ENCODE results near the gene OBP2B.
"Not testable (repeated sequence)": the region's sequence is repeated elsewhere in the genome, so short reads cannot be mapped to it uniquely, and the experiment has no call there.

OBP2B gene

GRCh38 chr9:133238272-133238850, 29.3 kb upstream of the OBP2B start:
- no peak for DNase-seq

GRCh38 chr9:133237035-133237731, 28.1 kb upstream of the OBP2B start:
- no peak for DNase-seq

DNA sequence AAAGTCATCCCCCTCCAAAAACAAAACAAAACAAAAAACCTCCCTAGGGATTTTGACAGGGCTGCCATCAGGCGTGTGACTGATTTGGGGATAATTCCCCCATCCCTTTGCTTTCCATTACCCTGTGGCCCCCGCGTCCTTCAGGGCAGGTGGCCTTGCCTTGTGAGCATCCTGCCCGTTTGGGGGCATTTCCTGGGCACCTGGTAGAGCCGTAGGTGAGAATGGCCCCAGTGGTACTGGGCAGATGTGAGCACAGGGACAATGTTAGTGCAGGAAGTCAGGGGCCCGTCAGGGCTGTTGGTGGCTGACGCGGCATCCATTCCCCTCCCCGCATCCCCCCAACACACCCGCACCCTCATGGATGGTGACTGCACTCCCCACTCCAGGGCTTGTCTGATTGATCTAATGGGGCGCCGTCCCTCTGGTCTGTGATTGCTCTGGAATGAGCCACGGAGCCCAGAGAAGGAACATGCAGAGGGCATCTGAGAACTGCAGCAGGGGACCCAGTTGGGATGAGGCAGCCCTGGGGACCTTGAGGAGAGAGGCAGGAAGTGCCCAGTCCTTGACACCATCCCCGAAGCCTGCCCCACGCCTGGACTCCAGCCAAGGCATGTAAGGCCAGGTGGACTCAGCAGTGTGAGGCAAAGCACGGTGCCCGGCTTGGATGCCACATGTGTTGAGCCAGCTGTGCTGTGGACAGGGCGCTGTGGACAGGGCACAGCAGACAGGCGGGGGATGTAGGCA, 27.4 kb upstream of the OBP2B start:
- not testable (repeated sequence) for DNase-seq

DNA sequence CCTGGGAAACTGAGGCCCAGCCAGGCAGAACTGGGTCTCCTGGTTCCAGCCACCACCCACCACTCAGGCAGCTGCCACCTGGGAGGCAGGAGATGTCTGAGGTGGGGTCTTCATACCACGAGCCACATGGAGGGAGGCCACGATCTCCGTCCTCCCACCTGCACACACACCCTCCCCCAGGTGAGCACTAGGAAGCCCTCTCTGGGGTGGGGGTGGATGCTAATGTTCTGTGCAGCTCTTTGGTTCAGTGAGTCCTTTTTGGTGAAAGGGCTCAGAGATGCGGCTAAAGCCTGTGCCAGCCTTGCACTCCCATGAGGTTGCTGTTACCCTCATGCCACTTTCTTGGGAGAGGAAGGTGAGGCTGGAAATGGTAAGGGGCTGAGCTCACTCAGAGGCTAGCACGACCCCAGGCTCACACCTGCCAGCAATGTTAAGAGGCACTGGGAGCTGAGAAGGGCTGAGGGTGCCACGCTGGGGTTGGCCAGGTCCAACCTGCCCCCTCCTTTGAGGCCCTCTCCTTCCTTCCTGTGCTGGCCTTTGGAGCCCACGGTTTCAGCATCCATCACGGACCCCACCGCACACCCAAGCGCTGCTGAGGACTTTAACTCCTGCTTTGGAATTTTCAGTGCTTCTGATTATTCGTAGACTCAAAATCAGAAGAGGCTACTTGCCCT, 26.6 kb upstream of the OBP2B start:
- DNase-seq = no peak

DNA sequence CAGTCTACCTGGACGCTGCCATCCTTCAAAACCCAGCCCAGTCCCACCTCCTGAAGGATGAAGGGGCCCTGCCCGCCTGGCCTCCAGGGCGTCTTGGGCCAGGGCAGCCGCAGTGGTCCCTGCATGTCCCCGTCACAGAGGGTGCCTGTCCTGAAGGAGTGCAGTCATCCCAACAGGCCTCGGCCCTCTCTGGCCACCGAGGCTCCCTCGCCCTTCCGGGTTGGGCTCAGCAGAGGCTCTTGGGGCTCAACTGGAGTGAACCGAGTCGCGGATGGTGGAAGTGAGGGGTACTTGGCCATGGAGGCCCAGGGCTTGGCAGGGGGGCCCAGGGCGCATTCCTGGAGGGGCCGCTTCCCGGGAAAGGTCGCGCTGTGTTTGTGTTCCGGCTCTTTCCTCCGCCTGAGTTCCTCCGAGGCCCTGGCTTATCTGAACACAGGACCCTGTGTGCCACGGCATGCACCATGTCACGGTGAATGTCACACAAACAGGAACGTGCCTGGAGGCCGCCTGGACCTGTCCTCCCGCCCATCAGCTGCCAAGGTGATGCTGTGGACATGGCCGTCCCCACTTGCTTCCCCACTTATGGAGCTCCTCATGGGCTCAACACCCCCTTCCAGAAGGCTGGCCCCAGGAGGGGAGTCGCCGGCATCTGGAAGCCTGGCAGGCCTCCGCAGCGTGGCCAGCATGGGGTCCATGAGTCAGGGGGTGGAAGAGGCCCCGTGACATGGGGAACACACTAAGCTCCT, 25.7 kb upstream of the OBP2B start:
- DNase-seq = no peak

DNA sequence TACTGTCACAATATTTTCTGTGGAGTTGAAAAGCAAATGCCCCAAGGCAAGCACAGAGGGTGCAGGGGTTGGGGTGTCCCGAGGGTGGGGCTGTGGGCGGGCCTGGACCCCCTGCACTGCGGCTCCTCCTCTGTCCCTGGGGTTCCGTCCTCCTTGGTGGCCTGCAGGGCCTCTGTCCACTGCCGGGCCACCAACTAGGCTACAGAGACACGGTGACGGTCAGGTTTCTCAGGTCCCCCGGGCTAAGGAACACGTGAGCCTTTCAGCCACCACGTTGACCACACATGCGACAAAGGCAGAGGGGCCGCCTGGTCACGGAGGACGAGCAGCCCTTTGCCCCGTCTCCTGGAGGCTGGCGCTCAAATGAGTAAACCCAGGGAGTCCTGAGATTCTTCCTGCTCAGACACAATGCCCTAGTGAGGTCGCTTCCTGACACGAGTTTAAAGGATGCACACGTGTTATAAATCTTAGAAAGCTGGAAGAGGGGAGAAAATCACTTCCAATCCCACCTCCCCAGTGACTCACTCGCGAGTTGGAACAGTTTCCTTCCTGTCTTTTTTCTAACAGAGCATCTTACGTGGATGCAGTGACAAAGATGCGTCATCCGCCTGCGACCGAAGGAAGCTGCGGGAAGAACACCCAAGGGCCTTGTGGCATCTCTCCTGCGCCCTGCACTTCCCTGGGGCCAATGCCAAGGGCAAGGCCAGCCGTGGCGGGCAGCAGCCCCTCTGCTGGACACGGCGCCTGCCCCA, 24.8 kb upstream of the OBP2B start:
- no peak for DNase-seq

- not testable (repeated sequence) for DNase-seq
These were observed 23.0 kb upstream of the OBP2B start for GRCh38 chr9:133231934-133232568.

DNA sequence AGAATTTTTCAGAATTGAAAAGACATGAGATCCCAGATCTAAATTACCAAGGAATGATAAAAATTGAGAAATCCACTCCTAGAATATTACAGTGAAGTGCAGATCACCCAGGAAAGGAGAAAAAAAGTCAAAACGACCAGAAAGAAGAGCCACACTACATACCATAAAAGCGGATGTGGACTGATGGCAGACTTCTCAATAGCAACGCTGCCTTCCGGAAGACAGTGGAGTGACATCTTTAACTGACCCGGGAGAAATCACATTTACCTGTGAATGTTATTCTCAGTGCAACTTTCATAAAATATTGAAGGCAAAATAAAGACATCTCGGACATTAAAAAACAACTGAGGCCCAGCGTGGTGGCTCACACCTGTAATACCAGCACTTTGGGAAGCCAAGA, 21.5 kb upstream of the OBP2B start:
- DNase-seq = not testable (repeated sequence)

DNA sequence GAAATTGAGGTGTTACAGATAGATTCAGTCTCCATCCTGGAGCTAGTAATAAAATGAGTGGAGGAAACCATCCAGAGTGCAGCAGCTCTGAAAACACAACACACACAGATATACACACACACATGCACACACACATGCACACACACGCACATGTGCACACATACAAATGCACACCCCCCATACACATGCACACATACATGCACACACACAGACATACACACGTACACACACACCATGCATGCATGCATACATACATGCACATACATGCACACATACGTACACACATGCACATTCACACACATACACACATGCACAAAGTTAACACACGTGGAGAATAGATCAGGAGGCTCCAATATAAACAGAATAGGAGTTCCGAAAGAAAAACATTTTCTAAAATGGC, 21.0 kb upstream of the OBP2B start:
- DNase-seq = no peak

- DNase-seq = not testable (repeated sequence)
These were observed 19.6 kb upstream of the OBP2B start for GRCh38 chr9:133228474-133229193.

GRCh38 chr9:133227996-133228395, 18.9 kb upstream of the OBP2B start:
- not testable (repeated sequence) for DNase-seq

- DNase-seq = no peak
These were observed 18.3 kb upstream of the OBP2B start for GRCh38 chr9:133227242-133227860.

GRCh38 chr9:133226219-133227171, 17.4 kb upstream of the OBP2B start:
- no peak for DNase-seq

DNA sequence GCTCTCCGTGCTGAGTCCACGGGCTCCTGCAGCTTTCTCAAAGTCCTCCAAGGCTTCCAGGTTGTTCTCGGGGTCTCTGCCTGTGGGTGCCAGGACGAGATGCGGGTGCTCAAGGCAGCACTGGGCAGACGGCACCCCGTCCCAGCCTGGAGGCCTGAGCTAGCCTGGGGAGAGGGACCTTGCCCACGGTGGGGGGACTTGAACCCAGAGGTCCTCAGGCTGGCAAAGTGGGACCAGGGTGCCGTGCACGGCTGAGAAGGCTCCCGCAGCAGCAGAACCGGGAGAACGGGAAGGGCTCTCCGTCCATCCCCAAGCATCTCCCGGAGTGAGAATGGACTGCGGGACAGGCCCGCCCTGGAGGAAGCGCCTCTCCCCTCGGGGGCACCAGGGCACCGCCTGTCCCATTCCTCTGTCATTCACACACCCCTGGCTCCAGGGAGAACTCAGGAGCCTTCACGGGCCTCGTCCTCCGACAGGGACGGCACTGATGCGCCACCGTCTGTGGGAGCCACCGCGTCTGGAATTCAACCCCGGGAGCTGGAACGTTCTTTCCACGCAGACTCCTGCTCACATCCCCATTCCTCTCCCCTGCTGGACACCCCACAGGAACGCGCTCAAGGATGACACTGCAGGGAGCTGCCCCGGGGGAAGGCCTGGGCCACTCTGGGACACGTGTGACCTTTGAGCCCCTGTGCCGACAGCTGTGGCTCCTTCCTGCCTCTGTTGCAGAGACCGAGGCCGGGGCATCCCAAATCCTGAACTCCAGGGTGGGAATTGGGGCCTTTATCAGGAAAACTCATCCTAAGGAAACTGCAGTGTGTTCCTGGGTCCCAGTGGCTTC, 16.3 kb upstream of the OBP2B start:
- no peak for DNase-seq

DNA sequence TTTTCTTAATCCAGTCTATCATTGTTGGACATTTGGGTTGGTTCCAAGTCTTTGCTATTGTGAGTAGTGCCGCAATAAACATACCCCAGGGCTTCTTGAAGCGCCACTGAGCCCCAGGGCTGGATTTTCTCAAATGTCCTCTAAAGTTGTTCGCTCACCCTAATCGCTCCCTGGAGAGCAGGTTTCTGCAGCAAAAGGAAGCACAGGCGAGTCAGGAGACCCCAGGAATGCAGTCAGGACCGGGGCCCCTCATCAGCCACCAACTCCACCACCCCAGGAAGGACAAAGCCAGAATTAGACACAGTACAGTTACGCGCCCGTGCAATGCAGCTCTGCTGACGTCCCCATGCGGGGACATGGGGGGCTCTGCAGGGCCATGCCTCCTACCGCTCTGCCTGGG, 15.7 kb upstream of the OBP2B start:
- DNase-seq = no peak

- DNase-seq = not testable (repeated sequence)
These were observed 14.2 kb upstream of the OBP2B start for GRCh38 chr9:133223159-133223756.

DNA sequence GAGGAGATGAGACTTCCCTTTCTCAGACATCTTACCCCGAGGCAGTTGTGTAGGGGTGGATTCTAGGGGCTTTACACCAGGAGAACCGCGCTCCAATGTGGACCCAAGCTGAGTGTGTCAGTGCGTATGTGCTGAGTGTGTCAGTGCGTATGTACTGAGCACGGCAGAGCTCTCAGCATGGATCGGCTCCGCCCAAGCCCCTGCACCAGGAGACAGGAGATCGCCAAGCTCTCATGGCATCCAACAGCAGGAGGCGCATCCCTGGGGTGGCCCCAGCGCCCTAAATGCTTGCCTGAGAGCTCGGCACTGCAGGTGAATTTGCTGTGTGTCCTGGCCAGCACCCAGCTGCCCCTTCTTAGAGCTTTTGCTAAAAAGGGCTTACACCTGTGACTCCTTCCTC, 12.9 kb upstream of the OBP2B start:
- DNase-seq = not testable (repeated sequence)

All from GDM1 (cell line).